ENCODE data around the gene REELD1.

DNA sequence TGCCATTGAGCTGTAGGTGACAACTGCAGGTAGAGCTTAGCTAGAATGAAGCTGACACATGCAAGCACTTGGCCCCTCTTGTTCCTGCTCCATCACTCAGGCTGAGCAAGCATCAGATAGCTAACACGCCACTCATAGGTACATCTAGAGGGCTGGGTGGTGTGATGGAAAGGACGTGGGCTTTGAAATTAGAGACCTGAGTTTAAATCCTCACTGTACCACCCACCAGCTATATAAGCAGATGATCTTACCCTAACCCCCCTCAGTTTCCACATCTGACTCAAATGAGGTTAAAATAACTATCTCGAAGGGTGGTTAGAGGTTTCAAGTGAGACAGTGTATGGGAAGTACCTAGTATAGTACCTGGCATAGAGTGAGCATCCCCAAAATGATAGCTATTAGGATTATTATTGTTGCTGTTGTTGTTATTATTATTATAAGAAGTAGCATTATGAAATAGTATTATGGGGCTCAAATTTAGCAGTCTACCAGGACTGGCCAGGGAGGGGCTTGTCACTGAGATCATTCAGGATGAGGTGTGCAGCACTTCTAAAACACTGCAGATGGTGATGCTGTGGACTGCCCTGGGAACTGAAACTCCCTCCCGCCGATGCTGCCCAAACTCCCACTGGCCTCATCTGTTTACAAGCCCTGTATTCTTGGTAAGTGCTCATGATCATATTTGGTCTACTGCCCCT is 59.0 kb downstream of the REELD1 start:
- TF ChIP-seq POLR2A (IDR thresholded peaks at IDR 0.05): no peak
- no peak for TF ChIP-seq POLR2AphosphoS5 (IDR thresholded peaks at IDR 0.05)

Data from spleen (tissue), 3 donors.